ENCODE data around the gene TBL3. TPM values are rescaled to one million over a fixed set of nuclear protein-coding genes. Genes with fewer than 3 reads are reported as not detected.

Gene TBL3
- polyA plus RNA-seq, 1 donor: 30.3 TPM

GRCh38 chr16:1980030-1980769, 8.3 kb downstream of the TBL3 start:
- no peak for DNase-seq

DNA sequence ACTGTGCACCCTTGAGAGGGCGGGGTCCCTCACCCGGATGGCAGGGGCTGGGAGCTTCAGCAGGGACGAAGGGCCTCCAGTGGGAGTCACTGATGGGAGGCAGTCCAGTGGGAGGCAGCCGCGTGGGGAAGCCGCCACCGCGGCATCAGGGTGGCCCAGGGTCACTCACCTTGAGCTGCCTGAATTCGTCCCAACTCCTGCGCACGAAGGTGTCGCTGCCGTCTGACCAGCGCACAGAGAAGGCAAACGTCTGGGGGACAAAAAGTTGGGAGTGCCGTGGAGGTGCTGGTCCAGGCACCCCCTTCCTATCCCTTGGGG, 8.9 kb downstream of the TBL3 start:
- DNase-seq: no peak

DNA sequence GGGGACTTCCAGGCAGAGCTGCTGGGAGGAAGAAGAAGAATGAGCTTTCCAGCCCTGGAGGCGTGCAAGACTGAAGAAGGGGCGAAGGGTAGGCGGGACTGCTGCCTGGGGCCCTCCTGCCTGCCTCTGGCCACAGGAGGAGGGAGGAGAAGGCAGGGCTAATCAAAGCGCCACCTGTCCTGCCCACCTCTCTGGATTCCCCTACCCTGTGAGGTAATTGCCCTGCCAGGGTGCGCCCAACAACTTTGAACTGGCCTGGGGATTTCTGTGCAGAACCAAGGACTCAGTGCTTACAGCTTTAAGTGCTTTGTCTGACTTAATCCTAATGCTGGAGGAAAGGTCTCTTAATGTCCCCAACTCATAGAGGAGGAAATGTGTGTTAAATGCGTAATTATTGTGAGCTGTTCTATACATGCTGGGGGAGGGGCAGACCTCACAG, 9.6 kb downstream of the TBL3 start, which contains the start of gene NOXO1:
Gene NOXO1 (minus strand): TSS at position 72 of the 439 bp plus-strand sequence. CDS start 290 bp downstream, outside the sequence.
- DNase-seq: no peak

GRCh38 chr16:1982013-1982433, 10.2 kb downstream of the TBL3 start:
- DNase-seq: no peak

GRCh38 chr16:1982991-1983543, 11.2 kb downstream of the TBL3 start:
- no peak for DNase-seq

GRCh38 chr16:1983544-1984346, 11.9 kb downstream of the TBL3 start, which contains the start of gene GFER:
TSS of gene GFER (plus strand) at chr16:1984193. CDS start at chr16:1984219, 26 bp downstream.
- DNase-seq: peak; percentile 86

DNA sequence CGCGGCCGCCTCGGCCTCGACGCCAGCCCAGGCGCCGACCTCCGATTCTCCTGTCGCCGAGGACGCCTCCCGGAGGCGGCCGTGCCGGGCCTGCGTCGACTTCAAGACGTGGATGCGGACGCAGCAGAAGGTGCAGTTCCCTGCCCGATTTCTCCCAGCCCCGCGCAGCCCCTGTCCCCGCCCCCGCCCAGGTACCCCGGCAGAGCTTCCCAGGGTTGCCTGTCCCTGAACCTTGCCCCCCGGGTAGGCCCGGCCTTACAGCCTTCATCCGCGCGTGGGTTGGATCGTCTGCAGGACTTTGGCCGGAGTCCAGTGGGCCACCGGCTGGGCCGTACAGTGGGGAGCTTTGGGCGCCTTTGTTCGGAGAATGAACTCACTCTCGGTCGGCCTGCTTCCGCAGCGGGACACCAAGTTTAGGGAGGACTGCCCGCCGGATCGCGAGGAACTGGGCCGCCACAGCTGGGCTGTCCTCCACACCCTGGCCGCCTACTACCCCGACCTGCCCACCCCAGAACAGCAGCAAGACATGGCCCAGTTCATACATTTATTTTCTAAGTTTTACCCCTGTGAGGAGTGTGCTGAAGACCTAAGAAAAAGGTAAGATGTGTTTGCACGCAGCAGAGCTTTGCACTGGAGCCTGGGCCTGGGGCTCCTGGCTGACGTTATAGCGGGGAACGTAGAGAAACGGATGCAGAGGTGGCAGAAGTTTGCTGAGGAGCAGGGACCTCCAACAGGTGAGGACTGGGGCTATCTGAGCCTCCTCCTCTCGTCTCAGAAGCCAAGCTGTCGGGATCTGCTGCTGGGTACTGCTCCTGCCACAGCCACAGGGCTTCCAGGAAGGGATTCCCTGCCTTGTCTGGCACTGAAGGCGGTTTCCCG, 12.7 kb downstream of the TBL3 start:
- no peak for DNase-seq

GRCh38 chr16:1985466-1986150, 13.8 kb downstream of the TBL3 start:
- DNase-seq: no peak

DNA sequence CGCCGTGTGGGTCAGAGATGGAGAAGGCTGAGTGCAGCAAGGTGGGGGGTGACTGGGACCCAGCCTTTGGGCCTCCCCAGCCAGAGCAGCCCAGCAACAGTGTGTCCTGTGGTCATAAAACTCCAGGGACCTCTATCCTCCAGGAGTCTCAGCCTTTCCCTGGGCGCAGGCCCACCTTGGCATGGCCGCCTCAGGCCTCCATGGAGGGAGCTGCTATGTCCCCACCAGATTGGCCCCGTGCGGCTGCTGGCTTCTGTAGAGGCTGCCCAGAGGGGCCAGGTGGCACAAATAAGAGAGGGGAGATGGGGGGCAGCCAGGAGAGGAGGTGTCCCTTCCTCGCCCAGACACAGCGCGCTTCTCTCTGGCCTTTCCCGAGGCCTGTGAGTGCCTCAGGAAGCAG, 15.3 kb downstream of the TBL3 start:
- no peak for DNase-seq

- DNase-seq: no peak
These were observed 17.6 kb downstream of the TBL3 start, which contains the start of gene SYNGR3 for GRCh38 chr16:1989209-1990100. TSS of gene SYNGR3 (plus strand) at chr16:1989970. CDS start at chr16:1990103, 133 bp downstream.

GRCh38 chr16:1990101-1990350, 18.2 kb downstream of the TBL3 start:
- DNase-seq: no peak

- DNase-seq: no peak
These were observed 18.7 kb downstream of the TBL3 start for GRCh38 chr16:1990351-1991134.

GRCh38 chr16:1991135-1991551, 19.3 kb downstream of the TBL3 start:
- no peak for DNase-seq

GRCh38 chr16:1991588-1991947, 19.7 kb downstream of the TBL3 start:
- no peak for DNase-seq

GRCh38 chr16:1991948-1992703, 20.3 kb downstream of the TBL3 start:
- DNase-seq: peak; percentile 83

- DNase-seq: no peak
These were observed 21.0 kb downstream of the TBL3 start for GRCh38 chr16:1992704-1993317.

- DNase-seq: no peak
These were observed 21.9 kb downstream of the TBL3 start for GRCh38 chr16:1993731-1994131.
